Left ventricle myocardium inferior (tissue), 1 donor: ENCODE results near the gene STUB1. TPM values are rescaled to one million over a fixed set of nuclear protein-coding genes. Genes with fewer than 3 reads are reported as not detected.
A peak's percentile ranks its signal among the peaks of the same experiment; 100 is the strongest.

Experiments used
- DNase-seq: peaks from one replicate; pipeline ENCODE4 v3.0.0-alpha.2; 2020
- H3K27ac ChIP-seq: fragments of 200-600 bp; replicated peaks from 2 replicates; pipeline ENCODE4 v1.8.0; 2021
- H3K27me3 ChIP-seq: fragments of 200-600 bp; 2 replicates; pipeline ENCODE4 v1.8.0; 2021; ENCODE audit warnings: low read depth
- H3K36me3 ChIP-seq: fragments of 200-600 bp; 2 replicates; pipeline ENCODE4 v1.8.0; 2021
- H3K4me1 ChIP-seq: fragments of 200-600 bp; 2 replicates; pipeline ENCODE4 v1.8.0; 2021
- H3K4me3 ChIP-seq: fragments of 200-600 bp; 2 replicates; pipeline ENCODE4 v1.8.0; 2021; ENCODE audit warnings: mild to moderate bottlenecking, moderate library complexity
- H3K9me3 ChIP-seq: fragments of 200-600 bp; replicated peaks from 2 replicates; pipeline ENCODE4 v1.8.0; 2021
- intact Hi-C: fragments of 100-400 bp; cut with micrococcal nuclease; formaldehyde crosslinking; loops from one replicate; pipeline ENCODE4 v1.11.0; 2022
- long read RNA-seq: library from polyadenylated mRNA; unstranded; transcript quantifications from one replicate; pipeline ENCODE4 v2.0.0, GENCODE V29; 2021
- total RNA-seq: library from RNA; stranded (reverse); fragmentation: NEBNext Ultra II Directional; extraction: Animal tissue kit (Norgen Biotek cat#: 25700); gene quantifications from one replicate; pipeline ENCODE4 v1.2.1, GENCODE V29; 2021
- TF ChIP-seq, protein P1 (sequence below): fragments of 200-600 bp; IDR thresholded peaks from 2 replicates; pipeline ENCODE4 v1.8.0; 2021; ENCODE audit warnings: antibody characterized with exemption, mild to moderate bottlenecking, borderline replicate concordance
- donor health status: DM: no; HTN: yes; CAD: no; lungs with severe emphysema.

STUB1 gene
- 113 TPM for total RNA-seq
- long read RNA-seq, transcript STUB1-201 (7 exons, 1,472 nt) = major isoform, 300 of 342 reads
- long read RNA-seq, partial matches to known transcripts = 21 of 342 reads
- long read RNA-seq, other reads (novel, unspliced or antisense) = 17 of 342 reads

DNA sequence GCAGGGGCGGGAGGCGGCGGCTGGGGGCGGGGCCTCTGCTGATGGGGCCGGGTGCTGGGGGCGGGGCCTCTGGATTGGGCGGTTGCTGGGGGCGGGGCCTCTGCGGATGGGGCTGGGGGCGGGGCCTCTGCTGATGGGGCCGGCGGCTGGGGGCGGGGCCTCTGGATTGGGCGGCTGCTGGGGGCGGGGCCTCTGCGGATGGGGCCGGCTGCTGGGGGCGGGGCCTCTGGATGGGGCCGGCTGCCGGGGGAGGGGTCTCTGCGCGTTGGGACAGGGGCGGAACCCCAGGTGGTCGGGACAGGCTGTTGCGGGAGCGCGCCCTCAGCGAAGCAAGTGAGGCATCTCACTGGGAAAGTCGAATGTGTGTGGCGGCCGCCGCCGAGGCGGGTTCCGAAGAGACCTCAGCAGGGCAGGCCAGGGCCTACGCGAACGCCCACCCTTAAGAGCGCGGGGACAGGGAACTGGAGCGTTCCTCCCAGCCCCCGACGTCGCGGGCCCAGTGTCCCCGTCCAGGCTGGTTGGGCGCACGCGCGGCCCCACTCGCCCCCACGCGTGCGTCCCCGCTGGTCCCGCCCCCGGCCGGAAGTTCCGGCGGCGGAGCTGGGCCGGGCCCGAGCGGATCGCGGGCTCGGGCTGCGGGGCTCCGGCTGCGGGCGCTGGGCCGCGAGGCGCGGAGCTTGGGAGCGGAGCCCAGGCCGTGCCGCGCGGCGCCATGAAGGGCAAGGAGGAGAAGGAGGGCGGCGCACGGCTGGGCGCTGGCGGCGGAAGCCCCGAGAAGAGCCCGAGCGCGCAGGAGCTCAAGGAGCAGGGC is at the start of gene STUB1:
TSS of gene STUB1 (plus strand) at position 597 of the 811 bp plus-strand sequence. CDS start at position 713, 116 bp downstream.
- intact Hi-C loops = no loop called here
- TF ChIP-seq, protein P1, sequence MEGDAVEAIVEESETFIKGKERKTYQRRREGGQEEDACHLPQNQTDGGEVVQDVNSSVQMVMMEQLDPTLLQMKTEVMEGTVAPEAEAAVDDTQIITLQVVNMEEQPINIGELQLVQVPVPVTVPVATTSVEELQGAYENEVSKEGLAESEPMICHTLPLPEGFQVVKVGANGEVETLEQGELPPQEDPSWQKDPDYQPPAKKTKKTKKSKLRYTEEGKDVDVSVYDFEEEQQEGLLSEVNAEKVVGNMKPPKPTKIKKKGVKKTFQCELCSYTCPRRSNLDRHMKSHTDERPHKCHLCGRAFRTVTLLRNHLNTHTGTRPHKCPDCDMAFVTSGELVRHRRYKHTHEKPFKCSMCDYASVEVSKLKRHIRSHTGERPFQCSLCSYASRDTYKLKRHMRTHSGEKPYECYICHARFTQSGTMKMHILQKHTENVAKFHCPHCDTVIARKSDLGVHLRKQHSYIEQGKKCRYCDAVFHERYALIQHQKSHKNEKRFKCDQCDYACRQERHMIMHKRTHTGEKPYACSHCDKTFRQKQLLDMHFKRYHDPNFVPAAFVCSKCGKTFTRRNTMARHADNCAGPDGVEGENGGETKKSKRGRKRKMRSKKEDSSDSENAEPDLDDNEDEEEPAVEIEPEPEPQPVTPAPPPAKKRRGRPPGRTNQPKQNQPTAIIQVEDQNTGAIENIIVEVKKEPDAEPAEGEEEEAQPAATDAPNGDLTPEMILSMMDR = no peak

DNA sequence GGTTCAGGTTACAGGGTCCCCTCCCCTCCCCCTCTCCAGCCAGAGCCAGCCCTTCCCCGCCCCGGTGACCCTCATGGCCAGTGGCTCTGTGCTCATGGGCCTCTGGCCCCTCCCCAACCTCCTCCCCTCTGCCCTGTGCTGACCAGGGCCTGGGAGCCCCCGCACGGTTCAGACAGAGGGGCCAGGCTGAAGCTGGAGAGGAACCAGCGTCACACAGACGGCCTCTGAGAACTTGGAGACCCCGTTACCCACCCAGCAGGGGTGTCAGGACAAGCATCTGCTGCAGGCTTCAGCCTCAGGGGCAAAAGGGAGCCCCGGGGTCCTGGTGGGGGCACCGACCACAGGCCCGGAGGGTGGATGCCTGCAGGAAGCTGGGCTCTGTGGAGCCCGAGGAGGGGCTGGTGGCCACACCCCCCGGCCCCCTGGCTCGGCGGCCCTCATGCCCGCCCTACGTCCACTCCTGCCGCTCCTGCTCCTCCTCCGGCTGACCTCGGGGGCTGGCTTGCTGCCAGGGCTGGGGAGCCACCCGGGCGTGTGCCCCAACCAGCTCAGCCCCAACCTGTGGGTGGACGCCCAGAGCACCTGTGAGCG is 49.3 kb upstream of the STUB1 start, which contains the start of gene WFIKKN1:
TSS of gene WFIKKN1 (plus strand) at position 171 of the 591 bp plus-strand sequence. CDS start at position 440, 269 bp downstream.
- TF ChIP-seq, protein P1 = no peak
- no peaks in the 10 kb centered on the region for H3K27me3 ChIP-seq
- H3K4me1 ChIP-seq = peaks cover 37% of the 10 kb centered on the region
- H3K4me3 ChIP-seq = no peak within 1 kb of the TSS
- DNase-seq = no peak
- H3K36me3 ChIP-seq = peaks cover 49% of the 10 kb centered on the region
- intact Hi-C loops = no loop called here
- H3K9me3 ChIP-seq = no peaks in the 10 kb centered on the region
- peak within 1 kb of the TSS; percentile 46 for H3K27ac ChIP-seq

More for the DNA sequence above, at the start of gene STUB1:
- H3K27ac ChIP-seq = peak within 1 kb of the TSS; percentile 100
- peaks cover 19% of the 10 kb centered on the region for H3K27me3 ChIP-seq
- H3K4me3 ChIP-seq = peak within 1 kb of the TSS; percentile 88
- peaks cover 72% of the 10 kb centered on the region for H3K4me1 ChIP-seq
- H3K9me3 ChIP-seq = no peaks in the 10 kb centered on the region
- H3K36me3 ChIP-seq = peaks cover 21% of the 10 kb centered on the region
- DNase-seq = peak; percentile 88

DNA sequence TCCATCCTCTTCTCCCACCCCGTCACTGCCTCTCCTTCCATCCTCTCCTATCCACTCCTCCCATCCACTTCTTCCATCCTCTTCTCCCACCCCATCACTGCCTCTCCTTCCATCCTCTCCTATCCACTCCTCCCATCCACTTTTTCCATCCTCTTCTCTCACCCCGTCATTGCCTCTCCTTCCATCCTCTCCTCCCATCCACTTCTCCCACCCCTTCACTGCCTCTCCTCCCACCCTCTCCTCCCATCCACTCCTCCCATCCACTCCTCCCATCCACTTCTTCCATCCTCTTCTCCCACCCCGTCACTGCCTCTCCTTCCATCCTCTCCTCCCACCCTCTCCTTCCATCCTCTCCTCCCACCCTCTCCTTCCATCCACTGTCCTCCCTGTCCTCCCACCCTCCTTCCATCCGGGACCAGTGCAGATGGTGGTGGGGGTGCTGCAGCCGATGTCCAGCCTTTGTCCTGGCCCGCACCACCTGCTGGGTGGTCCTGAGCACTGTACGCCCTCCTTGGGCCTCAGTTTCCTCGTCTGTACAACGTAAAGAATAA is 48.3 kb upstream of the STUB1 start:
- Histone ChIP-seq H3K36me3 (peaks cover 39% of the 10 kb centered on the region), H3K4me1 (peaks cover 45% of the 10 kb centered on the region), H3K4me3 (no peak overlapping the region), H3K27ac (no peak overlapping the region), H3K27me3 (no peaks in the 10 kb centered on the region), H3K9me3 (no peaks in the 10 kb centered on the region)
- intact Hi-C loops = no loop called here
- no peak for DNase-seq
- TF ChIP-seq, protein P1 = no peak

DNA sequence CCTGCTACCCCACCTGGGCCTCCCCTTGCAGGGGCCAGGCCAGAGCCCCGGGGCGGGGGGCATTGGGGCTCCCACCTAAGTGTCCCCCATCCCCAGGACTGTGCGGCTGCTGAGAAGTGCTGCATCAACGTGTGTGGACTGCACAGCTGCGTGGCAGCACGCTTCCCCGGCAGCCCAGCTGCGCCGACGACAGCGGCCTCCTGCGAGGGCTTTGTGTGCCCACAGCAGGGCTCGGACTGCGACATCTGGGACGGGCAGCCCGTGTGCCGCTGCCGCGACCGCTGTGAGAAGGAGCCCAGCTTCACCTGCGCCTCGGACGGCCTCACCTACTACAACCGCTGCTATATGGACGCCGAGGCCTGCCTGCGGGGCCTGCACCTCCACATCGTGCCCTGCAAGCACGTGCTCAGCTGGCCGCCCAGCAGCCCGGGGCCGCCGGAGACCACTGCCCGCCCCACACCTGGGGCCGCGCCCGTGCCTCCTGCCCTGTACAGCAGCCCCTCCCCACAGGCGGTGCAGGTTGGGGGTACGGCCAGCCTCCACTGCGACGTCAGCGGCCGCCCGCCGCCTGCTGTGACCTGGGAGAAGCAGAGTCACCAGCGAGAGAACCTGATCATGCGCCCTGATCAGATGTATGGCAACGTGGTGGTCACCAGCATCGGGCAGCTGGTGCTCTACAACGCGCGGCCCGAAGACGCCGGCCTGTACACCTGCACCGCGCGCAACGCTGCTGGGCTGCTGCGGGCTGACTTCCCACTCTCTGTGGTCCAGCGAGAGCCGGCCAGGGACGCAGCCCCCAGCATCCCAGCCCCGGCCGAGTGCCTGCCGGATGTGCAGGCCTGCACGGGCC is 47.5 kb upstream of the STUB1 start:
- DNase-seq = no peak
- Histone ChIP-seq H3K4me3 (no peak overlapping the region), H3K36me3 (peaks cover 31% of the 10 kb centered on the region), H3K27ac (no peak overlapping the region), H3K9me3 (no peaks in the 10 kb centered on the region), H3K27me3 (no peaks in the 10 kb centered on the region), H3K4me1 (peaks cover 50% of the 10 kb centered on the region)
- TF ChIP-seq, protein P1 = no peak
- intact Hi-C loops = no loop called here
